Bronchial epithelial cell (primary cell): ENCODE measurements around the gene TMEM120B. TPM values are rescaled to one million over a fixed set of nuclear protein-coding genes. Genes with fewer than 3 reads are reported as not detected.

Experiments
- DNase-seq: peaks from one replicate; pipeline ENCODE4 v3.0.0-alpha.2; 2010; ENCODE audit warnings: low read depth
- FAIRE-seq: peaks from 2 replicates; lab custom pipeline; 2011; peaks lifted over from hg19 to GRCh38; lab: Jason Lieb, UNC
- H3K27me3 ChIP-seq: 2 replicates; pipeline ENCODE4 v1.5.1; 2011; ENCODE audit warnings: low read length; ENCODE audit not compliant: control insufficient read depth, insufficient read depth
- H3K36me3 ChIP-seq: 2 replicates; pipeline ENCODE4 v1.5.1; 2011; ENCODE audit warnings: low read length; ENCODE audit not compliant: control insufficient read depth, insufficient read depth
- H3K4me3 ChIP-seq: 2 replicates; pipeline ENCODE4 v1.5.1; 2011; ENCODE audit warnings: mild to moderate bottlenecking, low read depth, low read length, control low read depth
- CTCF ChIP-seq: IDR thresholded peaks from 2 replicates; pipeline ENCODE4 v1.5.1; 2011; ENCODE audit warnings: mild to moderate bottlenecking, moderate library complexity, low read length, control low read depth, inconsistent platforms; ENCODE audit not compliant: insufficient read depth, severe bottlenecking
- total RNA-seq: library from RNA; depleted of rRNA; stranded (reverse); fragments of >200 nt; gene quantifications from 2 replicates; pipeline ENCODE4 v1.2.1, GENCODE V29; 2014

TMEM120B gene
- total RNA-seq, 1 donor from 2014 or later: 9.7 TPM

GRCh38 chr12:121799842-121800693 lies 87.5 kb downstream of the TMEM120B start:
- H3K4me3 ChIP-seq: peak overlapping the region; percentile 68
- FAIRE-seq: no peak

GRCh38 chr12:121800694-121801594 lies 88.4 kb downstream of the TMEM120B start:
- H3K36me3 ChIP-seq: peaks cover 10% of the 10 kb centered on the region
- TF ChIP-seq CTCF: no peak
- FAIRE-seq (no peak), DNase-seq (peak; percentile 58)
- H3K4me3 ChIP-seq: peak overlapping the region; percentile 68
- H3K27me3 ChIP-seq: no peaks in the 10 kb centered on the region

More at GRCh38 chr12:121799842-121800693, 87.5 kb downstream of the TMEM120B start:
- peaks cover 11% of the 10 kb centered on the region for H3K36me3 ChIP-seq
- no peak for TF ChIP-seq CTCF
- no peaks in the 10 kb centered on the region for H3K27me3 ChIP-seq
- peak; percentile 68 for DNase-seq

- DNase-seq: peak; percentile 70
- no peaks in the 10 kb centered on the region for H3K27me3 ChIP-seq
- TF ChIP-seq CTCF: no peak
- no peak for FAIRE-seq
- H3K4me3 ChIP-seq: peak overlapping the region; percentile 68
- H3K36me3 ChIP-seq: peaks cover 7% of the 10 kb centered on the region
These were observed 89.3 kb downstream of the TMEM120B start for GRCh38 chr12:121801595-121802484.

GRCh38 chr12:121802485-121802842 lies 89.9 kb downstream of the TMEM120B start:
- Histone ChIP-seq H3K36me3 (peaks cover 7% of the 10 kb centered on the region), H3K4me3 (peak overlapping the region; percentile 68), H3K27me3 (no peaks in the 10 kb centered on the region)
- DNase-seq (no peak), FAIRE-seq (no peak)
- no peak for TF ChIP-seq CTCF

- Histone ChIP-seq H3K27me3 (no peaks in the 10 kb centered on the region), H3K4me3 (peak overlapping the region; percentile 68), H3K36me3 (peaks cover 10% of the 10 kb centered on the region)
- TF ChIP-seq CTCF: no peak
- peak; percentile 90 for DNase-seq
- no peak for FAIRE-seq
These were observed 90.5 kb downstream of the TMEM120B start for GRCh38 chr12:121802843-121803698.
